Neural cell (in vitro differentiated cells): ENCODE results near the gene SLC16A8. TPM values are rescaled to one million over a fixed set of nuclear protein-coding genes. Genes with fewer than 3 reads are reported as not detected.

Experiments
- H2AFZ ChIP-seq: fragments of 200-600, 300-800 bp; sonication (generic), shearing (Covaris generic); 2 replicates; pipeline ENCODE4 v1.6.0; 2014; ENCODE audit warnings: low read depth, mild to moderate bottlenecking, antibody characterized with exemption, low read length, moderate library complexity
- H3F3A ChIP-seq: fragments of 200-600 bp; shearing (Covaris generic); 2 replicates; pipeline ENCODE4 v1.6.1; 2016; ENCODE audit warnings: mild to moderate bottlenecking, moderate library complexity, mixed read lengths, antibody characterized with exemption, low read length; ENCODE audit not compliant: insufficient read depth, poor library complexity, severe bottlenecking
- H3K27ac ChIP-seq: fragments of 200-600, 300-800 bp; sonication (generic), shearing (Covaris generic); 2 replicates; pipeline ENCODE4 v1.5.1; 2014; ENCODE audit warnings: mild to moderate bottlenecking, low read length, moderate library complexity
- H3K27me3 ChIP-seq: fragments of 300-800, 200-600 bp; sonication (generic), shearing (Covaris generic); 2 replicates; pipeline ENCODE4 v1.6.0; 2014; ENCODE audit warnings: mild to moderate bottlenecking, low read depth, low read length, moderate library complexity; ENCODE audit not compliant: insufficient read depth
- H3K36me3 ChIP-seq: fragments of 300-800, 200-600 bp; sonication (generic), shearing (Covaris generic); 2 replicates; pipeline ENCODE4 v1.5.1; 2014; ENCODE audit warnings: mild to moderate bottlenecking, antibody characterized with exemption, low read length, moderate library complexity; ENCODE audit not compliant: insufficient read depth
- H3K4me2 ChIP-seq: fragments of 300-800, 200-600 bp; sonication (generic), shearing (Covaris generic); 2 replicates; pipeline ENCODE4 v1.6.0; 2014; ENCODE audit warnings: mild to moderate bottlenecking, low read length
- H3K4me3 ChIP-seq: fragments of 300-800, 200-600 bp; sonication (generic), shearing (Covaris generic); 2 replicates; pipeline ENCODE4 v1.5.1; 2014; ENCODE audit warnings: mild to moderate bottlenecking, low read length, moderate library complexity
- H3K79me2 ChIP-seq: fragments of 200-600 bp; shearing (Covaris generic); replicated peaks from 2 replicates; pipeline ENCODE4 v1.6.0; 2014; ENCODE audit warnings: mild to moderate bottlenecking, low read length, moderate library complexity; ENCODE audit not compliant: insufficient read depth
- H3K9ac ChIP-seq: fragments of 300-800, 200-600 bp; sonication (generic), shearing (Covaris generic); 2 replicates; pipeline ENCODE4 v1.6.1; 2016; ENCODE audit warnings: mild to moderate bottlenecking, low read length, mixed read lengths
- H3K9me2 ChIP-seq: fragments of 200-600 bp; shearing (Covaris generic); 2 replicates; pipeline ENCODE4 v1.6.1; 2016; ENCODE audit warnings: mild to moderate bottlenecking, low read length, mixed read lengths; ENCODE audit not compliant: insufficient read depth
- H3K9me3 ChIP-seq: fragments of 200-600, 300-800 bp; sonication (generic), shearing (Covaris generic); 2 replicates; pipeline ENCODE4 v1.6.1; 2016; ENCODE audit warnings: mild to moderate bottlenecking, mixed run types, low read length, moderate library complexity, mixed read lengths
- H4K20me1 ChIP-seq: fragments of 200-600 bp; shearing (Covaris generic); 2 replicates; pipeline ENCODE4 v1.6.1; 2016; ENCODE audit warnings: mild to moderate bottlenecking, mixed run types; ENCODE audit not compliant: insufficient read depth
- CTCF ChIP-seq: fragments of 450-650 bp; IDR thresholded peaks from 2 replicates; pipeline ENCODE4 v1.5.1; 2014; ENCODE audit warnings: antibody characterized with exemption, mild to moderate bottlenecking, moderate library complexity; ENCODE audit not compliant: poor library complexity, severe bottlenecking
- EP300 ChIP-seq: fragments of 450-650 bp; conservative IDR thresholded peaks from 2 replicates; pipeline ENCODE4 v1.6.1; 2014; ENCODE audit warnings: antibody characterized with exemption, mild to moderate bottlenecking, moderate library complexity; ENCODE audit not compliant: poor library complexity, severe bottlenecking
- EZH2 ChIP-seq: fragments of 200-600, 300-800 bp; shearing (Covaris generic), sonication (generic); IDR thresholded peaks from 2 replicates; pipeline ENCODE4 v1.6.1; 2014; ENCODE audit warnings: antibody characterized with exemption, low read length, borderline replicate concordance, mild to moderate bottlenecking; ENCODE audit not compliant: insufficient read depth, poor library complexity, severe bottlenecking
- MXI1 ChIP-seq: fragments of 450-650 bp; conservative IDR thresholded peaks from 2 replicates; pipeline ENCODE4 v1.6.1; 2014; ENCODE audit warnings: antibody characterized with exemption, mild to moderate bottlenecking; ENCODE audit not compliant: poor library complexity, severe bottlenecking
- POLR2AphosphoS5 ChIP-seq: IDR thresholded peaks from 2 replicates; pipeline ENCODE4 v1.6.1; 2012
- RAD21 ChIP-seq: fragments of 450-650 bp; conservative IDR thresholded peaks from 2 replicates; pipeline ENCODE4 v1.6.1; 2014; ENCODE audit warnings: antibody characterized with exemption, mild to moderate bottlenecking, moderate library complexity
- REST ChIP-seq: IDR thresholded peaks from 2 replicates; pipeline ENCODE4 v1.6.1; 2012; ENCODE audit warnings: borderline replicate concordance
- SMC3 ChIP-seq: fragments of 450-650 bp; conservative IDR thresholded peaks from 2 replicates; pipeline ENCODE4 v1.6.1; 2014; ENCODE audit warnings: antibody characterized with exemption, mild to moderate bottlenecking, moderate library complexity; ENCODE audit not compliant: poor library complexity
- TAF1 ChIP-seq: IDR thresholded peaks from 2 replicates; pipeline ENCODE4 v1.6.1; 2012; ENCODE audit warnings: low read depth
- polyA plus RNA-seq: library from polyadenylated mRNA; depleted of rRNA; stranded (reverse); fragments of >200 nt; gene quantifications from 2 replicates; pipeline ENCODE4 v1.2.3, GENCODE V29; 2014

Gene SLC16A8
- polyA plus RNA-seq, 1 donor from 2014 or later, result not detected

- Histone ChIP-seq H3K9me2 (no peaks in the 10 kb centered on the region), H3K9me3 (no peaks in the 10 kb centered on the region), H3K9ac (no peak overlapping the region), H3K79me2 (no peaks in the 10 kb centered on the region), H2AFZ (no peak overlapping the region), H3K36me3 (no peaks in the 10 kb centered on the region), H3K4me2 (no peak overlapping the region), H4K20me1 (no peaks in the 10 kb centered on the region), H3K27me3 (no peaks in the 10 kb centered on the region), H3F3A (no peaks in the 10 kb centered on the region), H3K4me3 (no peak overlapping the region), H3K27ac (no peak overlapping the region)
- TF ChIP-seq MXI1 (no peak), RAD21 (no peak), SMC3 (no peak), TAF1 (no peak), REST (no peak), EZH2 (no peak), EP300 (no peak), POLR2AphosphoS5 (no peak), CTCF (no peak)
Observed at GRCh38 chr22:38110863-38111852, 27.2 kb upstream of the SLC16A8 start.

GRCh38 chr22:38110008-38110862 is 26.3 kb upstream of the SLC16A8 start, which contains the start of gene BAIAP2L2:
Gene BAIAP2L2, minus strand, starts transcription at chr22:38110684. Its CDS starts 159 bp downstream, at chr22:38110525.
- Histone ChIP-seq H3F3A (no peaks in the 10 kb centered on the region), H3K9me3 (no peaks in the 10 kb centered on the region), H3K27ac (no peak within 1 kb of the TSS), H3K4me3 (no peak within 1 kb of the TSS), H3K9me2 (no peaks in the 10 kb centered on the region), H2AFZ (no peak within 1 kb of the TSS), H3K4me2 (no peak within 1 kb of the TSS), H3K9ac (no peak within 1 kb of the TSS), H3K79me2 (no peaks in the 10 kb centered on the region), H3K36me3 (no peaks in the 10 kb centered on the region), H4K20me1 (no peaks in the 10 kb centered on the region), H3K27me3 (no peaks in the 10 kb centered on the region)
- TF ChIP-seq TAF1 (no peak), MXI1 (no peak), POLR2AphosphoS5 (no peak), EZH2 (no peak)
